Measurements from ENCODE around the gene RSPO3.
A peak's percentile ranks its signal among the peaks of the same experiment; 100 is the strongest.

Gene RSPO3

DNA sequence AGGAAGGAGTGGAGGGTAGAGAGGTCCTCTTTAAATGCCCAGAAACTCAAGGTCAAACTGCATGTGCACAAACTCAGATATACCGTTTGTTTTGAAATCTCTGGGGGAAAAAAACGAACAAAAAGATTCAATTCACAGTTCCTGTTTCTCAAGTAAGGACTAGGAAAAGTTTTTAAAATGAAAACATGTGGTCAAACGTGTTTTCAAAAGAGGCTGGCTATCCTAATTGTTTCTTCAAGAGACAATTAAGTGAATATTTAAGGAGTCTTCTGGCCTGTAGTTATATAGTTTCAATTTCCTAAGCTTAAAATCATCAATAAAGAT is 3.1 kb downstream of the RSPO3 start:
- H3K27me3 ChIP-seq, result peaks cover 47% of the 10 kb centered on the region
- TF ChIP-seq Cebpa-rat (IDR thresholded peaks at IDR 0.05), result no peak

DNA sequence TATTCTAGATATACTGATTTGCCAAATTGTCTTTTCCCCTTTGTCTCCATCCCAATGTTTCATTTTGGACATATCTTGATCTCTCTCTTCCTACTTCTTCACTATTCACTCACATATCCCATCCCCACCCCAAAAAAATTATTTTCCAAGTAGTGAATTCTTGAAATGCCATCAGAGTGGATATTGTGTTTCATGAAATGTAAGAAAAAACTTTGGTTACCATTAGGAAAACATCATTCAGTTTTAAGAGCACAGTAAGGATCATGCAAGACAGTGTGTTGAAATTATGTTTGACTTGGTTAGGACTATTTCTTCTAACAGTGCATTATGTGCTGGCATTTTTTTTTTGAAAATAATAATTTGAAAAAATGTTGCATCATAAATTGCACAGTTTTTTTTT is 5.7 kb downstream of the RSPO3 start:
- Histone ChIP-seq H3K36me3 (no peaks in the 10 kb centered on the region), H4K20me1 (peaks cover 21% of the 10 kb centered on the region), H3K9me3 (no peaks in the 10 kb centered on the region), H3K4me2 (no peak overlapping the region), H3K4me1 (peaks cover 14% of the 10 kb centered on the region), H3K27ac (no peak overlapping the region), H3K27me3 (peaks cover 23% of the 10 kb centered on the region), H3K9ac (no peak overlapping the region), H3K4me3 (no peak overlapping the region)
- no peak for TF ChIP-seq Cebpa-rat (IDR thresholded peaks at IDR 0.05)

More for the DNA sequence above, 3.1 kb downstream of the RSPO3 start:
- Histone ChIP-seq H3K4me1 (peaks cover 18% of the 10 kb centered on the region), H3K9ac (no peak overlapping the region), H3K36me3 (no peaks in the 10 kb centered on the region), H3K4me3 (no peak overlapping the region), H3K9me3 (no peaks in the 10 kb centered on the region), H4K20me1 (peaks cover 31% of the 10 kb centered on the region), H3K27ac (no peak overlapping the region), H3K4me2 (no peak overlapping the region)

DNA sequence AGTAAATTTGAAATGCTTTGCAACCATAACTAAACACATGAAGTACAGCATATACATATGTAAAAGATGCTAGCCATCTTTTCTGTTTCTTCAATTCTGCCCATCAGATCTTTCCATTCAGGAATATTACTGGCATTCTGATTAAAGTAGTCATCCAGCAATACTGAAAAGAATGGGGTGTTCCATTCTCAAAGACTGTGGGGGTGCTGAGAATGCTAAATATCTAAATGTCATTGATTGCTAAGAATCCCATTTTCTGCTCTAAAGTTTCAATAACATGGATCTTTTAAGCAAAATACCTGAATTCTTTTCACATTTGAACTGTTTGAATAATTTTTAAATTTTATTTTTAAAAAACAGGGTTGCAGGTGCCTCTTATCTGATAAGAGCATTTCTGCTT is 6.2 kb downstream of the RSPO3 start:
- Histone ChIP-seq H3K27ac (no peak overlapping the region), H3K9me3 (no peaks in the 10 kb centered on the region), H3K27me3 (peaks cover 17% of the 10 kb centered on the region), H3K36me3 (no peaks in the 10 kb centered on the region), H3K9ac (no peak overlapping the region), H3K4me3 (no peak overlapping the region), H3K4me1 (peaks cover 9% of the 10 kb centered on the region), H3K4me2 (no peak overlapping the region), H4K20me1 (peaks cover 16% of the 10 kb centered on the region)
- no peak for TF ChIP-seq Cebpa-rat (IDR thresholded peaks at IDR 0.05)

DNA sequence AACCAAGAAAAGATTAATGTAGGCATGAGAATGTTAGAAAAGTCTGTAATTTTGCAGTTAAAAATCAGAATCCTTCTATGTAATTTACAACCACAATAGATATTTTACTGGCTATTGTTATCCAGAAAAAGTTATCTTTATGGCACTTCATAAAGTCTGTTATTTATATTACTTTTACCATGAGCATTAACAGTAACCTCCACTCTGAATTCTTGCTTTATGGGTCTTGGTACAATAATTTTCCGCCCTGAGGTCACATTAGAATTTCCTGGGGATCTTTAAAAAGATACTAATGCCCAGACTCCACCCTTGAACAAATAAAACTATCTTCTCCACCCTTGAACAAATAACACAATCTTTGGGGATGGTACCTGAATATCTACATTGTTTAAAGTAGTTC is 9.6 kb downstream of the RSPO3 start:
- H3K4me1 ChIP-seq, result no peaks in the 10 kb centered on the region
- no peaks in the 10 kb centered on the region for H4K20me1 ChIP-seq
- no peak overlapping the region for H3K4me3 ChIP-seq
- H3K36me3 ChIP-seq, result no peaks in the 10 kb centered on the region
- no peak overlapping the region for H3K9ac ChIP-seq
- H3K27me3 ChIP-seq, result no peaks in the 10 kb centered on the region
- no peak overlapping the region for H3K4me2 ChIP-seq
- TF ChIP-seq Cebpa-rat (IDR thresholded peaks at IDR 0.05), result no peak
- no peak overlapping the region for H3K27ac ChIP-seq
- no peaks in the 10 kb centered on the region for H3K9me3 ChIP-seq

DNA sequence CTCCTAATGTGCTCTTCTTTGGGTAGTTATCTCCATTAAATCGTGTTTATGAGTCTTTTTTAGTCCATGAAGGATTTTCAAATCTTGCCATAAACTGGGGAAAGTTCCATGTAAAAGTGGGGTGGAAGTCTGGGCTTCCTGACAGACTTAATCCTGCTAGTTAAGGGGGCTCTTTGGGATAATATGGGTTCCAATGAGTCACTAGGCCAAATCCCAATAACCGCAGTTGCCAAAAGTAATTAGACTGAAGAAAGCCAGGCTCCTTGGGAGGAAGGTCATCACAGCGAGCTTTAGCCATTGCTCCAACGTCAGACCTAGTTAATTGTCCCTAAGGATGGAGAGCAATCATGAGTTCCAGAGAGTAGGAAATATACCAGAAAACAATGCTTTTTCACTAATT is 10.8 kb downstream of the RSPO3 start:
- no peak overlapping the region for H3K4me3 ChIP-seq
- no peak for TF ChIP-seq Cebpa-rat (IDR thresholded peaks at IDR 0.05)
- no peak overlapping the region for H3K27ac ChIP-seq
- H3K9me3 ChIP-seq, result no peaks in the 10 kb centered on the region
- no peaks in the 10 kb centered on the region for H3K4me1 ChIP-seq
- no peak overlapping the region for H3K4me2 ChIP-seq
- H3K27me3 ChIP-seq, result no peaks in the 10 kb centered on the region
- no peak overlapping the region for H3K9ac ChIP-seq
- no peaks in the 10 kb centered on the region for H3K36me3 ChIP-seq
- H4K20me1 ChIP-seq, result no peaks in the 10 kb centered on the region

DNA sequence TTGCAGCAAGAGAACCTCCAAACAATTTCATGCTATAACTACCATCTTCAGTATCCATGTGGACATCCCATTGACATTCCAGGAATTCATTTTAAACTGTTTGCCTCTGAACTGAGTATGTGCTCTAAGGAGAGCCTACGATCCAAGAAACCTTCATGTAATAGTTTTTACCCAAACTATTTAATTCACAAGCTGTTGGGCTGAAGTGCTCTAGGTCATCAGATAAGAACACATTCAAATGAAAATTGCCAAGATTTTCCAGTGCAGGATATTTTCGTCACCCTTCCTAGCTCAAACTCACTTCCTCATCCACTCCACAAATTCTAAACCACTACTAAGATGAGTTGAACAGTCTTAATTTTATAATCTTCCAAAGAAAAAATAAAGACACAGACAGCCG is 12.8 kb downstream of the RSPO3 start:
- no peak overlapping the region for H3K27ac ChIP-seq
- no peak overlapping the region for H3K9ac ChIP-seq
- H3K4me1 ChIP-seq, result no peaks in the 10 kb centered on the region
- no peaks in the 10 kb centered on the region for H3K27me3 ChIP-seq
- H3K4me2 ChIP-seq, result no peak overlapping the region
- no peaks in the 10 kb centered on the region for H3K9me3 ChIP-seq
- no peaks in the 10 kb centered on the region for H4K20me1 ChIP-seq
- H3K36me3 ChIP-seq, result no peaks in the 10 kb centered on the region
- H3K4me3 ChIP-seq, result no peak overlapping the region
- no peak for TF ChIP-seq Cebpa-rat (IDR thresholded peaks at IDR 0.05)

DNA sequence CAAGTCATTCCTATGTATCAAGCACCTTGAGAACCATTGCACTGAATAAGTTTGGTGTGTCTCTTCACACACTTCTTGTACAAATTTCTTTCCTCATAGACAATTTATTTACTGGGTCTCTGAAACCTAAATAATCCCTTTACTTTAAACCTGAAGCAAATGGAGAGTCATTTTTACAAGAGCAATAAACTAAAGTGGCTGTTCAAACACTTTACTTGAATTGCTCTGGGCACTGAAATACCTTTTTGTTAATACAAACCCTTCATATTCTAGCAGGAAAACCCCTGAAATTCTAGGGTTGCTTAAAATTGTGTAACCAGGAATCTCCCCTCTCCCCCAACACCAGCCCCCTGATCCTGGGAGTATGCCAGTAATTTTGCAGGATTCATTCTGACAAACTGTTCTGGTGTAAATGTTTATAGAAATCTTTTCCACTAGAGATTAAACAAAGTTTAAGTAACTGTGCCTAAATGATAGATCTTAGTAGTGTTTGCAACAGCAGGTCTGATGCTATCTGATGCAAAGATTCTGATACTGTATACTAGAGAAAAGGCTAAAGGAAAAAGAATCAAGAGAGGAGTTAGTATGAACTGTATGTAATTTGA is 13.4 kb downstream of the RSPO3 start:
- no peak overlapping the region for H3K9ac ChIP-seq
- no peaks in the 10 kb centered on the region for H4K20me1 ChIP-seq
- no peak overlapping the region for H3K4me3 ChIP-seq
- no peaks in the 10 kb centered on the region for H3K36me3 ChIP-seq
- no peak overlapping the region for H3K4me2 ChIP-seq
- no peaks in the 10 kb centered on the region for H3K9me3 ChIP-seq
- no peak overlapping the region for H3K27ac ChIP-seq
- no peaks in the 10 kb centered on the region for H3K27me3 ChIP-seq
- H3K4me1 ChIP-seq, result no peaks in the 10 kb centered on the region
- no peak for TF ChIP-seq Cebpa-rat (IDR thresholded peaks at IDR 0.05)

DNA sequence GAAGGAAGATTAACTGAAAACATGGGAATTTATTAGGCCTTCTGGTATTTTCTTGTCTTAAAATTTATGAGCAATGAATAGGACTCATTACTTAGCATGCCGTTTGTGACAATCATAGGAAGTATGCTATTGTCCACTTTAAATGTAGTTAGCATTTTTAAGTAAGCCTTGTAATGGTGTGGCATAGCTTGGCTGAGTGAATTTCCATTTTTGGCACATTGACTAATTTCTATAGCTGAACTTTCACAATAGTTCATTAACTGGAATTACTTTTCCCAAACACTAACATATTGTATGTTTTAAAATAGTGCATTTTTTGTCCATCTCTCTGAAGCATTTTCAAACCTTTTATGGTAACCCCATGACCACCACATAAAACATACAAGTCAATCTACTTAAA is 15.7 kb downstream of the RSPO3 start:
- no peak overlapping the region for H3K9ac ChIP-seq
- no peaks in the 10 kb centered on the region for H4K20me1 ChIP-seq
- H3K4me2 ChIP-seq, result no peak overlapping the region
- TF ChIP-seq Cebpa-rat (IDR thresholded peaks at IDR 0.05), result no peak
- H3K4me3 ChIP-seq, result no peak overlapping the region
- no peaks in the 10 kb centered on the region for H3K4me1 ChIP-seq
- no peaks in the 10 kb centered on the region for H3K36me3 ChIP-seq
- no peaks in the 10 kb centered on the region for H3K9me3 ChIP-seq
- no peaks in the 10 kb centered on the region for H3K27me3 ChIP-seq
- no peak overlapping the region for H3K27ac ChIP-seq

DNA sequence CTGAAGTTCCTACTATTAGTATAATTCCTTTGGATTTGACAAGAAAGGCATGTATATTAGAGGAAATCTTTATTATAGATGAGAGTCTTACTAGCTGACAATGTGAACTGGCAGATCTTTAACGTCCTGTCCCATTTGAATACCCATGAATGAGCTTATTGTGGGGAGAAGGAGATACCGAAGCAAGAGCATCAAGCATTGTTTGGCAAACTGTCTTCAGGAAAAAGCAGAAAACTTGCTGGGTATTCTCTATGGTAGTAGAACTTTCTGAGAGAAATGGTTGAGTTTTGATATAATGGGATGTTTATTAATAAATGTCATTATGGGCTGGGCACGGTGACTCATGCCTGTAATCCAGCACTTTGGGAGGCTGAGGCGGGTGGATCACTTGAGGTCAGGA is 18.3 kb downstream of the RSPO3 start:
- no peak overlapping the region for H3K27ac ChIP-seq
- TF ChIP-seq Cebpa-rat (IDR thresholded peaks at IDR 0.05), result no peak
- H3K36me3 ChIP-seq, result no peaks in the 10 kb centered on the region
- H3K4me2 ChIP-seq, result no peak overlapping the region
- H3K27me3 ChIP-seq, result no peaks in the 10 kb centered on the region
- H3K4me3 ChIP-seq, result no peak overlapping the region
- H3K9ac ChIP-seq, result no peak overlapping the region
- H4K20me1 ChIP-seq, result no peaks in the 10 kb centered on the region
- no peaks in the 10 kb centered on the region for H3K4me1 ChIP-seq
- no peaks in the 10 kb centered on the region for H3K9me3 ChIP-seq

DNA sequence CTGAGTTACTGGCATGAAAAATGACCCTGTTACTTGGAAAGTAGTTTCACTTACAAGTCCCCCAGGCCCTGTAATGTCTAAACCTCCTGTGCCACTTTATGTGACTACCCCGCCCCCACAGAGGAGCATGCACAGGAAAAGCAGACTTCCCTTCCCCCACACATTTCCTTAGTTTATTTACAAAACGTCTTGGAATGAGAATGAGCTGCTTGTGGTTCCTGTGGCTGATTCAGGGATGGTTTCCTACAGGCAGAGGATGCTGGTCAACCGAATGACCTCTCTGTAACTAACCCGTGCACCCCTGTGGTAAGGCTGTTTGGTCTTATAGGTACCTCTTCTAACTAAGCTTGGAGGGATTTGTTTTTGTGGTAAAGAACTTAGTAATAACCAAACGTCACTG is 28.5 kb downstream of the RSPO3 start:
- Histone ChIP-seq H3K4me2 (peak overlapping the region; percentile 26), H4K20me1 (no peaks in the 10 kb centered on the region), H3K36me3 (no peaks in the 10 kb centered on the region)

DNA sequence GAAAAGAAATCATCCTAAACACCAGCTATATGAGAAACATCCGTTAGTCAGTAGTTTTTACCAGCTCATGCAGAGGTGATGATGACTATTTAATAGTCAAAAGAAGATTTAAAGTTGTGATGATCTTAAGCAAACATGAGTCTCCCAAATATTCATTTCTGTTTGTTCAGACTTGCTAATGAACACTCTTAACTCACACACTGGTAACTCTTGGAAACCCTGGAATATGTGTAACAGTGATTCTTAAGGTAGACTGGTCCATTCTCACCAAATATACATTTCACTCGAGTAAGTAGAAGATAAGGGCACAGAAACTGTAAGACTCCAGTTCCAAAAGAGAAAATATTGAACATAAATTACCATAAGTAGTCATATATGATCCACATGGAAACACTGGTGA is 29.1 kb downstream of the RSPO3 start:
- Histone ChIP-seq H3K9ac (no peak overlapping the region), H4K20me1 (no peaks in the 10 kb centered on the region), H3K4me1 (peaks cover 9% of the 10 kb centered on the region), H3K4me2 (no peak overlapping the region), H3K36me3 (no peaks in the 10 kb centered on the region), H3K27me3 (no peaks in the 10 kb centered on the region), H3K9me3 (no peaks in the 10 kb centered on the region), H3K27ac (no peak overlapping the region), H3K4me3 (no peak overlapping the region)
- no peak for TF ChIP-seq Cebpa-rat (IDR thresholded peaks at IDR 0.05)

More for the DNA sequence above, 28.5 kb downstream of the RSPO3 start:
- Histone ChIP-seq H3K27ac (no peak overlapping the region), H3K27me3 (no peaks in the 10 kb centered on the region), H3K4me3 (no peak overlapping the region), H3K4me1 (peaks cover 9% of the 10 kb centered on the region), H3K9me3 (no peaks in the 10 kb centered on the region), H3K9ac (no peak overlapping the region)
- TF ChIP-seq Cebpa-rat (IDR thresholded peaks at IDR 0.05), result no peak
